PC-3 (cell line): Measurements from ENCODE around the gene CLRN1. TPM values are rescaled to one million over a fixed set of nuclear protein-coding genes. Genes with fewer than 3 reads are reported as not detected.

Experiments used
- ATAC-seq: fragments of 200-7000 bp; cut with Tn5 transposase; 2 replicates; pipeline ENCODE4 v1.9.1; 2020; ENCODE audit warnings: mild to moderate bottlenecking, moderate library complexity
- BruUV-seq: library from RNA; stranded (reverse); fragments of 400-500 nt; replicated peaks from 2 replicates; lab custom pipeline; 2021; lab: Mats Ljungman, UMichigan
- CTCF ChIA-PET: fragments of 300-600 bp; sonication (Branson Sonifier 250); formaldehyde crosslinking; loops from one replicate; lab custom pipeline; 2022; ENCODE audit warnings: antibody characterized with exemption; lab: Charles Lee
- POLR2A ChIA-PET: fragments of 300-600 bp; sonication (Branson Sonifier 250); formaldehyde crosslinking; loops from one replicate; lab custom pipeline; 2022; ENCODE audit warnings: antibody characterized with exemption; ENCODE audit not compliant: unreplicated experiment; lab: Charles Lee
- DNase-seq: peaks from one replicate; pipeline ENCODE4 v3.0.0-alpha.2; 2015
- H2AFZ ChIP-seq: fragments of 300-600 bp; sonication (generic); 2 replicates; pipeline ENCODE4 v1.6.0; 2016; ENCODE audit warnings: antibody characterized with exemption, low read length
- H3F3A ChIP-seq: fragments of 300-600 bp; sonication (generic); one replicate; pipeline ENCODE4 v1.6.0; 2017; ENCODE audit warnings: antibody characterized with exemption, low read length, control low read depth, mild to moderate bottlenecking; ENCODE audit not compliant: unreplicated experiment
- H3K27ac ChIP-seq: fragments of 300-600 bp; sonication (generic); 2 replicates; pipeline ENCODE4 v1.5.1; 2016; ENCODE audit warnings: mild to moderate bottlenecking, low read length
- H3K27me3 ChIP-seq: fragments of 300-600 bp; sonication (generic); 2 replicates; pipeline ENCODE4 v1.6.1; 2016; ENCODE audit warnings: low read length, mixed read lengths
- H3K36me3 ChIP-seq: fragments of 300-600 bp; sonication (generic); 2 replicates; pipeline ENCODE4 v1.6.1; 2016; ENCODE audit warnings: low read depth, mixed run types, low read length, mixed read lengths
- H3K4me1 ChIP-seq: fragments of 300-600 bp; sonication (generic); 2 replicates; pipeline ENCODE4 v1.5.1; 2016; ENCODE audit warnings: low read length; ENCODE audit not compliant: insufficient read depth
- H3K4me2 ChIP-seq: fragments of 300-600 bp; sonication (generic); 2 replicates; pipeline ENCODE4 v1.6.0; 2016; ENCODE audit warnings: low read length
- H3K4me3 ChIP-seq: fragments of 300-600 bp; sonication (generic); 2 replicates; pipeline ENCODE4 v1.5.1; 2016; ENCODE audit warnings: mild to moderate bottlenecking, low read length, mixed read lengths
- H3K79me2 ChIP-seq: fragments of 300-600 bp; sonication (generic); 2 replicates; pipeline ENCODE4 v1.6.1; 2017; ENCODE audit warnings: low read length, mixed read lengths
- H3K9ac ChIP-seq: fragments of 300-600 bp; sonication (generic); 2 replicates; pipeline ENCODE4 v1.6.0; 2016; ENCODE audit warnings: mild to moderate bottlenecking, low read length
- H3K9me2 ChIP-seq: fragments of 300-600 bp; sonication (generic); replicated peaks from 2 replicates; pipeline ENCODE4 v1.6.1; 2016; ENCODE audit warnings: mixed run types, low read length, mixed read lengths
- H3K9me3 ChIP-seq: fragments of 300-600 bp; sonication (generic); 2 replicates; pipeline ENCODE4 v1.6.1; 2016; ENCODE audit warnings: low read length, mixed read lengths
- H4K20me1 ChIP-seq: fragments of 300-600 bp; sonication (generic); 2 replicates; pipeline ENCODE4 v1.6.1; 2016; ENCODE audit warnings: low read length, mixed read lengths
- CTCF ChIP-seq: fragments of 300-600 bp; sonication (generic); conservative IDR thresholded peaks from 2 replicates; pipeline ENCODE4 v1.5.1; 2017; ENCODE audit warnings: antibody characterized with exemption, low read depth, mild to moderate bottlenecking, low read length
- EZH2 ChIP-seq: fragments of 300-600 bp; sonication (generic); IDR thresholded peaks from one replicate; pipeline ENCODE4 v1.6.1; 2017; ENCODE audit warnings: antibody characterized with exemption, mild to moderate bottlenecking, low read length; ENCODE audit not compliant: unreplicated experiment
- EZH2phosphoT487 ChIP-seq: fragments of 300-600 bp; sonication (generic); IDR thresholded peaks from 2 replicates; pipeline ENCODE4 v1.6.1; 2018; ENCODE audit warnings: mild to moderate bottlenecking, antibody characterized with exemption, low read length, borderline replicate concordance
- intact Hi-C: fragments of 100-400 bp; cut with micrococcal nuclease; formaldehyde crosslinking; loops from 2 replicates; pipeline ENCODE4 v1.9.0; 2023
- total RNA-seq: library from RNA; depleted of rRNA; stranded (reverse); fragments of >200 nt; gene quantifications from 2 replicates; pipeline ENCODE4 v1.2.3, GENCODE V29; 2014

CLRN1 gene
- total RNA-seq, 1 experiment from 2014 or later: not detected

GRCh38 chr3:150912501-150912900 lies 60.0 kb downstream of the CLRN1 start:
- H3K4me3 ChIP-seq: no peak overlapping the region
- no peaks in the 10 kb centered on the region for H3K36me3 ChIP-seq
- no peaks in the 10 kb centered on the region for H3K4me1 ChIP-seq
- intact Hi-C loops: no loop called here
- no peaks in the 10 kb centered on the region for H4K20me1 ChIP-seq
- no peak overlapping the region for H3K9ac ChIP-seq
- H2AFZ ChIP-seq: no peak overlapping the region
- H3K4me2 ChIP-seq: no peak overlapping the region
- BruUV-seq: no TSS peak
- DNase-seq (no peak), ATAC-seq (no peak)
- H3K79me2 ChIP-seq: no peaks in the 10 kb centered on the region
- H3K27ac ChIP-seq: no peak overlapping the region
- no peaks in the 10 kb centered on the region for H3F3A ChIP-seq
- 0 out of 2 replicates have a peak, but pooled peaks cover 3% of the 10 kb centered on the region for H3K9me3 ChIP-seq
- no peak for TF ChIP-seq EZH2phosphoT487
- no peak for TF ChIP-seq EZH2
- no peak for TF ChIP-seq CTCF
- no peaks in the 10 kb centered on the region for H3K9me2 ChIP-seq
- H3K27me3 ChIP-seq: peaks cover 88% of the 10 kb centered on the region
- ChIA-PET CTCF (no interaction called here), POLR2A (no interaction called here)

DNA sequence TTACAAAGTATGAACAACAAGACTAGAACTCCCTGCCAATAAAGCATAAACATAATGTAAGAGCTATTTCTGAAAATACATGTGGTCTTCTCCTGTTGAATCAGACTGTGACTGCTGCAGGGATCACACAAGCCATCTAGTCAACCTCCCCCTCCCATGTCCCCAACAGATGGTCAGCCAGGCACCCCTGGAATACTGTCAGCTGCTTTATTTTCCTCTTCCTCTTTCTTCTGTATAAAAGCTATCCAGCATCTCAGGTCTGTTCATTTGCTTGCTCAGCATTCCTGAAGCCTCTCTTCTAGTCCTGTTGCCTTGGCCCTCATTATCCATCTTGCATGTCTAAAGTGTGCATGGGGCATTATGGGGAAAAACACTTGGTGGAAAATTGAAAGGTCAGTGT lies 60.8 kb downstream of the CLRN1 start:
- Histone ChIP-seq H3K4me3 (no peak overlapping the region), H3K9me2 (no peaks in the 10 kb centered on the region), H2AFZ (no peak overlapping the region), H3K4me1 (no peaks in the 10 kb centered on the region), H3K9me3 (0 out of 2 replicates have a peak, but pooled peaks cover 7% of the 10 kb centered on the region), H3K27ac (no peak overlapping the region), H3K4me2 (no peak overlapping the region), H3K9ac (no peak overlapping the region), H3F3A (no peaks in the 10 kb centered on the region), H4K20me1 (no peaks in the 10 kb centered on the region), H3K36me3 (no peaks in the 10 kb centered on the region), H3K79me2 (no peaks in the 10 kb centered on the region), H3K27me3 (peaks cover 85% of the 10 kb centered on the region)
- intact Hi-C loops: no loop called here
- ATAC-seq (no peak), DNase-seq (no peak)
- TF ChIP-seq EZH2 (no peak), CTCF (no peak), EZH2phosphoT487 (no peak)
- POLR2A ChIA-PET: no interaction called here
- BruUV-seq: no TSS peak
- CTCF ChIA-PET: no interaction called here

DNA sequence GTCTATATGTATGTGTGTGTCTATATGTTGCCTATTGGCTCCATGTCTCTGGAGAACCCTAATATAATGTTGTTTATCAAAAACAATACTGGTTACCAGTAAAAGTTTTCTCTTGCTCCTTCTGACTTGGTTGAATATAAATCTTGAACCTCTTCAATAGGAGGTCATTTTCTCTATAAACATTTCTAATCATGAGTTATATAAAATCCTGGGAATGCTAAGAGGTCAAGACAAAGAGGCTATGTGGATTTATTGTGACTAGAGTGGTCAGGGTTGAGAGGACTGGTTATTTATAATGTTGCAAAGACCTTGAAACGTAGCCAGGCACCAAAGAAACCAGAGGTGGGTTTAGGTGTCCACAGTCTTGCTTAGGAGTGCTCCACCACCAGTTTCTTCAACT lies 66.1 kb downstream of the CLRN1 start:
- Histone ChIP-seq H3K9me3 (0 out of 2 replicates have a peak, but pooled peaks cover 7% of the 10 kb centered on the region), H3K9me2 (no peaks in the 10 kb centered on the region), H3K79me2 (no peaks in the 10 kb centered on the region), H3K4me1 (no peaks in the 10 kb centered on the region), H3F3A (no peaks in the 10 kb centered on the region), H4K20me1 (no peaks in the 10 kb centered on the region), H2AFZ (no peak overlapping the region), H3K36me3 (no peaks in the 10 kb centered on the region), H3K4me2 (no peak overlapping the region), H3K4me3 (no peak overlapping the region), H3K27me3 (peaks cover 96% of the 10 kb centered on the region), H3K9ac (no peak overlapping the region), H3K27ac (no peak overlapping the region)
- POLR2A ChIA-PET: no interaction called here
- BruUV-seq: no TSS peak
- TF ChIP-seq EZH2phosphoT487 (no peak), CTCF (no peak), EZH2 (no peak)
- DNase-seq (no peak), ATAC-seq (no peak)
- intact Hi-C loops: no loop called here
- CTCF ChIA-PET: no interaction called here
